K562 (cell line): Measurements from ENCODE around the gene UCKL1. TPM values are rescaled to one million over a fixed set of nuclear protein-coding genes. Genes with fewer than 3 reads are reported as not detected.

Experiments used
- CBX1 ChIP-seq: sonication (generic); IDR thresholded peaks from 2 replicates; pipeline ENCODE4 v1.6.1; 2016; ENCODE audit warnings: antibody characterized with exemption, low read depth, mild to moderate bottlenecking
- CHD7 ChIP-seq: fragments of 200-600 bp; sonication (generic); IDR thresholded peaks from one replicate; pipeline ENCODE4 v1.6.1; 2012; ENCODE audit warnings: mild to moderate bottlenecking, low read depth, low read length, inconsistent platforms
- ETS1 ChIP-seq: conservative IDR thresholded peaks from 2 replicates; pipeline ENCODE4 v1.6.1; 2011; ENCODE audit warnings: low read depth, mild to moderate bottlenecking, low read length; ENCODE audit not compliant: control insufficient read depth
- HDAC2 ChIP-seq: fragments of 450-650 bp; IDR thresholded peaks from 2 replicates; pipeline ENCODE4 v1.6.1; 2016; ENCODE audit warnings: mild to moderate bottlenecking
- KLF13 ChIP-seq: fragments of 450-650 bp; IDR thresholded peaks from 2 replicates; pipeline ENCODE4 v1.6.1; 2016; ENCODE audit warnings: missing genetic modification characterization, low read depth, mild to moderate bottlenecking, missing compliant biosample characterization, moderate library complexity, borderline replicate concordance
- PPARD ChIP-seq: fragments of 250-450 bp; sonication (Bioruptor Pico); IDR thresholded peaks from 2 replicates; pipeline ENCODE4 v1.8.0; 2022; ENCODE audit warnings: inconsistent platforms, mild to moderate bottlenecking, moderate library complexity
- PURB ChIP-seq: sonication (generic); formaldehyde crosslinking; IDR thresholded peaks from 2 replicates; pipeline ENCODE4 v1.9.0; 2021; ENCODE audit warnings: low read depth, mild to moderate bottlenecking, missing genetic modification reagents
- RCOR1 ChIP-seq, 2 experiments: IDR thresholded peaks; 2 replicates each; pipeline ENCODE4 v1.6.1; 2012; ENCODE audit warnings: low read depth in 2 of 2, low read length in 2 of 2, borderline replicate concordance in 1 of 2, improper control_type of control experiment in 1 of 2
- THRB ChIP-seq: fragments of 450-650 bp; formaldehyde crosslinking; conservative IDR thresholded peaks from 2 replicates; pipeline ENCODE4 v1.4.0; 2022; ENCODE audit warnings: mild to moderate bottlenecking, missing genetic modification characterization
- ZBTB43 ChIP-seq: sonication (generic); formaldehyde crosslinking; IDR thresholded peaks from 2 replicates; pipeline ENCODE4 v1.8.0; 2023; ENCODE audit warnings: mild to moderate bottlenecking, missing genetic modification reagents
- polyA plus RNA-seq, 8 experiments: library from polyadenylated mRNA; depleted of rRNA in 4 of 8; stranded (reverse) in 5 of 8; unstranded in 3 of 8; fragments of >200 nt; fragmentation: Nextera tagmentation in 2 of 8; fragmentation: Illumina TruSeq in 1 of 8; extraction: Ambion mirVana in 2 of 8; extraction: Trizol in 1 of 8; gene quantifications; 2 replicates each; pipeline versions ENCODE4 v1.2.1 to v1.2.3, GENCODE V29; 2011 to 2014; ENCODE audit warnings: inconsistent platforms in 1 of 8, missing spikeins in 1 of 8
- total RNA-seq, 7 experiments: library from RNA; depleted of rRNA in 6 of 7; stranded (reverse); fragments of >200 nt in 6 of 7; fragmentation: Illumina TruSeq in 2 of 7; extraction: Trizol in 2 of 7; gene quantifications; 2 replicates each; pipeline versions ENCODE4 v1.2.1 to v1.2.3, GENCODE V29; 2011 to 2021; ENCODE audit warnings: low replicate concordance in 1 of 7

The UCKL1 gene
- total and polyA plus RNA-seq, 9 of the 15 experiments (the other 6 are each of a cell fraction or from before 2014, with no cell fraction given): 3.1 to 52.8 (median 24.2) TPM

- TF ChIP-seq CHD7 (no peak), PURB (CRISPR knock-in tag) (no peak), ETS1 (peak; percentile 61; the same call in 1 of the 2 replicates), RCOR1 (IDR thresholded peaks at IDR 0.05; ENCODE audit: borderline replicate concordance in 1 of 2, low read depth in 2 of 2, low read length in 2 of 2) (0 out of 4 replicates have a peak, but pooled peaks of 1 of the 2 experiments have one; percentile 13), ZBTB43 (CRISPR knock-in tag) (no peak), CBX1 (no peak), KLF13 (tag) (no peak), HDAC2 (no peak), PPARD (CRISPR knock-in tag) (no peak), THRB (no peak)
Observed at GRCh38 chr20:63894358-63895201, 61.6 kb downstream of the UCKL1 start, which contains the start of gene DNAJC5 (continued).
